ENCODE data around the gene FBXO10. TPM values are rescaled to one million over a fixed set of nuclear protein-coding genes. Genes with fewer than 3 reads are reported as not detected.

Gene FBXO10
- total RNA-seq, 2 donors from 2014 or later = 19.5 to 26.6 TPM

- no peak overlapping the region for H3K9ac ChIP-seq (ENCODE audit: extremely low read depth, low read length, poor library complexity, severe bottlenecking)
- peaks cover 19% of the 10 kb centered on the region for H3K36me3 ChIP-seq (ENCODE audit: control insufficient read depth, insufficient read depth, low read length)
- H3K4me3 Mint-ChIP-seq = no peak overlapping the region
- DNase-seq = no peak
- peaks cover 13% of the 10 kb centered on the region for H3K9me3 Mint-ChIP-seq
- H3K9me3 ChIP-seq (ENCODE audit: control insufficient read depth, low read length) = peaks cover 15% of the 10 kb centered on the region
- no peak overlapping the region for H3K27ac ChIP-seq (ENCODE audit: low read depth, low read length)
- no peak overlapping the region for H3K27ac Mint-ChIP-seq
- no peaks in the 10 kb centered on the region for H3K4me1 Mint-ChIP-seq
- no peak overlapping the region for H3K4me3 ChIP-seq (ENCODE audit: low read length)
- 76 to 83% methylated on average over 1 of the region's 1 CpG for WGBS, 2 experiments (ENCODE audit: insufficient coverage in 1 of 2, insufficient read length in 1 of 2)
- no peaks in the 10 kb centered on the region for H3K4me1 ChIP-seq (ENCODE audit: control insufficient read depth, insufficient read depth, low read length)
- no peaks in the 10 kb centered on the region for H3K27me3 Mint-ChIP-seq (ENCODE audit: insufficient read depth)
- peaks cover 72% of the 10 kb centered on the region for H3K36me3 Mint-ChIP-seq (ENCODE audit: low read depth)
- TF ChIP-seq CTCF (conservative IDR thresholded peaks at IDR 0.05) = no peak
- H3K27me3 ChIP-seq (ENCODE audit: control insufficient read depth, insufficient read depth, low read length, poor library complexity, severe bottlenecking) = no peaks in the 10 kb centered on the region
These were observed 17.1 kb downstream of the FBXO10 start for GRCh38 chr9:37559125-37559524.

- Histone ChIP-seq H3K27me3 (ENCODE audit: control insufficient read depth, insufficient read depth, low read length, poor library complexity, severe bottlenecking) (no peaks in the 10 kb centered on the region), H3K4me1 (ENCODE audit: control insufficient read depth, insufficient read depth, low read length) (no peaks in the 10 kb centered on the region), H3K4me3 (ENCODE audit: low read length) (no peak overlapping the region), H3K36me3 (ENCODE audit: control insufficient read depth, insufficient read depth, low read length) (peaks cover 15% of the 10 kb centered on the region), H3K9me3 (ENCODE audit: control insufficient read depth, low read length) (no peaks in the 10 kb centered on the region), H3K27ac (ENCODE audit: low read depth, low read length) (no peak overlapping the region), H3K9ac (ENCODE audit: extremely low read depth, low read length, poor library complexity, severe bottlenecking) (no peak overlapping the region)
- H3K27me3 Mint-ChIP-seq (ENCODE audit: insufficient read depth) = no peaks in the 10 kb centered on the region
- DNase-seq = no peak
- H3K9me3 Mint-ChIP-seq = no peaks in the 10 kb centered on the region
- no peak overlapping the region for H3K27ac Mint-ChIP-seq
- H3K4me1 Mint-ChIP-seq = no peaks in the 10 kb centered on the region
- H3K36me3 Mint-ChIP-seq (ENCODE audit: low read depth) = peaks cover 44% of the 10 kb centered on the region
- TF ChIP-seq CTCF (conservative IDR thresholded peaks at IDR 0.05) = no peak
- no peak overlapping the region for H3K4me3 Mint-ChIP-seq
These were observed 20.4 kb downstream of the FBXO10 start for GRCh38 chr9:37555786-37556185.

GRCh38 chr9:37554318-37554717 is 21.9 kb downstream of the FBXO10 start:
- no peak for TF ChIP-seq CTCF (conservative IDR thresholded peaks at IDR 0.05)
- Mint-ChIP-seq H3K36me3 (ENCODE audit: low read depth) (peaks cover 31% of the 10 kb centered on the region), H3K27ac (no peak overlapping the region), H3K4me1 (peaks cover 5% of the 10 kb centered on the region), H3K27me3 (ENCODE audit: insufficient read depth) (no peaks in the 10 kb centered on the region), H3K4me3 (no peak overlapping the region), H3K9me3 (no peaks in the 10 kb centered on the region)
- WGBS, 2 experiments (ENCODE audit: insufficient coverage in 1 of 2, insufficient read length in 1 of 2) = 86 to 100% methylated on average over 2 to 3 of the region's 3 CpGs
- Histone ChIP-seq H3K9ac (ENCODE audit: extremely low read depth, low read length, poor library complexity, severe bottlenecking) (no peak overlapping the region), H3K4me1 (ENCODE audit: control insufficient read depth, insufficient read depth, low read length) (peaks cover 5% of the 10 kb centered on the region), H3K9me3 (ENCODE audit: control insufficient read depth, low read length) (no peaks in the 10 kb centered on the region), H3K4me3 (ENCODE audit: low read length) (no peak overlapping the region), H3K27me3 (ENCODE audit: control insufficient read depth, insufficient read depth, low read length, poor library complexity, severe bottlenecking) (no peaks in the 10 kb centered on the region), H3K36me3 (ENCODE audit: control insufficient read depth, insufficient read depth, low read length) (peaks cover 4% of the 10 kb centered on the region), H3K27ac (ENCODE audit: low read depth, low read length) (no peak overlapping the region)
- no peak for DNase-seq

Data from endodermal cell (in vitro differentiated cells).